Smooth muscle cell (in vitro differentiated cells): ENCODE results near the gene CARD9. TPM values are rescaled to one million over a fixed set of nuclear protein-coding genes. Genes with fewer than 3 reads are reported as not detected.

Experiments
- DNase-seq: peaks from one replicate; lab custom pipeline; 2025; ENCODE audit not compliant: unreplicated experiment; lab: John Stamatoyannopoulos, UW
- H2AFZ ChIP-seq: fragments of 200-600 bp; sonication (generic); 2 replicates; pipeline ENCODE4 v1.6.0; 2016; ENCODE audit warnings: antibody characterized with exemption, low read depth, mild to moderate bottlenecking
- H3F3A ChIP-seq: fragments of 200-600 bp; sonication (generic); 2 replicates; pipeline ENCODE4 v1.6.0; 2017; ENCODE audit warnings: antibody characterized with exemption, low read depth
- H3K27ac ChIP-seq: fragments of 200-600 bp; sonication (generic); 2 replicates; pipeline ENCODE4 v1.5.1; 2016; ENCODE audit warnings: low read depth, mild to moderate bottlenecking
- H3K27me3 ChIP-seq: fragments of 200-600 bp; sonication (generic); 2 replicates; pipeline ENCODE4 v1.6.1; 2016; ENCODE audit warnings: low read depth, mild to moderate bottlenecking
- H3K36me3 ChIP-seq: fragments of 200-600 bp; sonication (generic); 2 replicates; pipeline ENCODE4 v1.5.1; 2016; ENCODE audit warnings: low read depth
- H3K4me1 ChIP-seq: fragments of 200-600 bp; sonication (generic); 2 replicates; pipeline ENCODE4 v1.5.1; 2016; ENCODE audit warnings: low read depth
- H3K4me2 ChIP-seq: fragments of 200-600 bp; sonication (generic); 2 replicates; pipeline ENCODE4 v1.6.0; 2016; ENCODE audit warnings: mild to moderate bottlenecking
- H3K4me3 ChIP-seq: fragments of 200-600 bp; sonication (generic); 2 replicates; pipeline ENCODE4 v1.5.1; 2016; ENCODE audit warnings: mild to moderate bottlenecking
- H3K79me2 ChIP-seq: fragments of 200-600 bp; sonication (generic); 2 replicates; pipeline ENCODE4 v1.6.0; 2016; ENCODE audit warnings: low read depth, mild to moderate bottlenecking
- H3K9ac ChIP-seq: fragments of 200-600 bp; sonication (generic); 2 replicates; pipeline ENCODE4 v1.6.0; 2016; ENCODE audit warnings: low read depth
- H3K9me3 ChIP-seq: fragments of 200-600 bp; sonication (generic); replicated peaks from 2 replicates; pipeline ENCODE4 v1.5.1; 2016; ENCODE audit warnings: low read depth
- H4K20me1 ChIP-seq: fragments of 200-600 bp; sonication (generic); 2 replicates; pipeline ENCODE4 v1.6.0; 2016; ENCODE audit warnings: low read depth
- CTCF ChIP-seq: fragments of 200-600 bp; sonication (generic); IDR thresholded peaks from 2 replicates; pipeline ENCODE4 v1.5.1; 2017; ENCODE audit warnings: borderline replicate concordance, mild to moderate bottlenecking, antibody characterized with exemption; ENCODE audit not compliant: insufficient read depth, poor library complexity, severe bottlenecking
- WGBS: methylation state at CpG from one replicate; pipeline ENCODE4 v1.1.7; 2016; ENCODE audit warnings: low lambda C conversion rate; 5-methylcytosine and 5-hydroxymethylcytosine counted together
- polyA plus RNA-seq: library from polyadenylated mRNA; unstranded; fragments of >200 nt; fragmentation: Nextera tagmentation; extraction: Ambion mirVana; gene quantifications from 2 replicates; pipeline ENCODE4 v1.2.1, GENCODE V29; 2016
- total RNA-seq: library from RNA; depleted of rRNA; stranded (reverse); fragments of >200 nt; gene quantifications from 2 replicates; pipeline ENCODE4 v1.2.3, GENCODE V29; 2014

Gene CARD9
- total and polyA plus RNA-seq, 2 experiments from 2014 or later: 1.2 to 1.9 TPM

GRCh38 chr9:136318776-136319241 lies 54.7 kb downstream of the CARD9 start:
- no peak overlapping the region for H3K4me2 ChIP-seq
- WGBS: 91% methylated on average over 7 of the region's 16 CpGs
- H3K27me3 ChIP-seq: no peaks in the 10 kb centered on the region
- no peak for DNase-seq
- H3K36me3 ChIP-seq: no peaks in the 10 kb centered on the region
- H2AFZ ChIP-seq: no peak overlapping the region
- no peaks in the 10 kb centered on the region for H4K20me1 ChIP-seq
- no peaks in the 10 kb centered on the region for H3F3A ChIP-seq
- H3K9ac ChIP-seq: no peak overlapping the region
- no peaks in the 10 kb centered on the region for H3K4me1 ChIP-seq
- no peaks in the 10 kb centered on the region for H3K79me2 ChIP-seq
- TF ChIP-seq CTCF: no peak
- no peak overlapping the region for H3K27ac ChIP-seq
- no peaks in the 10 kb centered on the region for H3K9me3 ChIP-seq
- no peak overlapping the region for H3K4me3 ChIP-seq

- H4K20me1 ChIP-seq: no peaks in the 10 kb centered on the region
- H3K4me1 ChIP-seq: no peaks in the 10 kb centered on the region
- no peaks in the 10 kb centered on the region for H3K36me3 ChIP-seq
- no peak overlapping the region for H2AFZ ChIP-seq
- no peaks in the 10 kb centered on the region for H3K9me3 ChIP-seq
- no peaks in the 10 kb centered on the region for H3K27me3 ChIP-seq
- H3K9ac ChIP-seq: no peak overlapping the region
- DNase-seq: no peak
- no peak for TF ChIP-seq CTCF
- no peak overlapping the region for H3K4me3 ChIP-seq
- H3K4me2 ChIP-seq: no peak overlapping the region
- WGBS: 92% methylated on average over 19 of the region's 21 CpGs
- no peaks in the 10 kb centered on the region for H3K79me2 ChIP-seq
- no peak overlapping the region for H3K27ac ChIP-seq
- no peaks in the 10 kb centered on the region for H3F3A ChIP-seq
Measured at GRCh38 chr9:136318111-136318775, 55.2 kb downstream of the CARD9 start.

- DNase-seq: no peak
- H4K20me1 ChIP-seq: no peaks in the 10 kb centered on the region
- no peaks in the 10 kb centered on the region for H3K79me2 ChIP-seq
- H3K27ac ChIP-seq: no peak overlapping the region
- H3F3A ChIP-seq: no peaks in the 10 kb centered on the region
- no peaks in the 10 kb centered on the region for H3K36me3 ChIP-seq
- no peak overlapping the region for H3K4me3 ChIP-seq
- H3K4me2 ChIP-seq: no peak overlapping the region
- no peaks in the 10 kb centered on the region for H3K9me3 ChIP-seq
- 94% methylated on average over 16 of the region's 16 CpGs for WGBS
- no peaks in the 10 kb centered on the region for H3K27me3 ChIP-seq
- TF ChIP-seq CTCF: no peak
- H3K4me1 ChIP-seq: no peaks in the 10 kb centered on the region
- no peak overlapping the region for H3K9ac ChIP-seq
- H2AFZ ChIP-seq: no peak overlapping the region
Measured at GRCh38 chr9:136317695-136318094, 55.8 kb downstream of the CARD9 start.
